GM21717 (cell line): ENCODE data around the gene FCSK.
"Not testable (repeated sequence)": the region's sequence is repeated elsewhere in the genome, so short reads cannot be mapped to it uniquely, and the experiment has no call there.

Experiments
- ATAC-seq: cut with Tn5 transposase; IDR thresholded peaks from one replicate; pipeline ENCODE4 v1.9.1; 2021; ENCODE audit warnings: mild to moderate bottlenecking, moderate library complexity; ENCODE audit not compliant: unreplicated experiment

Gene FCSK

DNA sequence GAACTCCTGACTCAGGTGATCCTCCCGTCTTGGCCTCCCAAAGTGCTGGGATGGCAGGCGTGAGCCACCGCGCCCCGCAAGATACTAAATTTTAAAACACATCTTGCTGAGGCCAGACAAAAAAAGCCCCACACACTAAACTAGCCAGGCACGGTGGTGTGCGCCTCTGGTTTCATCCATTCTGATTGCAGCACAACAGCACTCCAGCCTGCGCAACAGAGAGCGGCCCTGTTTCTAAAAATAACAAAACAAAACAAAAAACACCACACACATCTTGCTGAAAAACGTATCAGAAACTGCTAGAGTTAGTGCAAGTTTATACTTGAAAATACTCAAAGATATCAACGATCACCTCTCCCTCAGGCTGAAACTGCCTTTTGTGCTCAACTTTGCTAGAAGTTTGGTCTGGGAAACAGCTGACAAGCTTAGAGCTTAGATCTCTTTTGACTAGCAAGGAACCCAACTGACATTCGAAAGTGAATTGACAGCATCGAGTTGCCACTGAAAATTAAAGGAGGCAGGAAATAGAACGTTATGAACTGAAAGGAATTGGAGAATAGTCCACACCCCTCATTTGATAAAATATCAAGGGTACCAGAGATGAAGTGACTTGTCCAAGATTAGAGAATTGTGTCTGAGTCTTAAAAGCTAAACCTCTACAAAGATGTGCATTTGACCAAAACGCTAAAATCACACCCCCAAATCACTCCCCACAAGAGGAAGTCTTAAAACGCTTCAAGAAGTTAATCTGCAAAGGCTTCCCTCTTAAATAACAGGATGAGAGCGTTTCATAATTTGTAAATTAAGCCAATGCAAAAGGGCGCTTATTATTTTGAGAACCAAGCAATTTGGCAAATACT lies 68.1 kb downstream of the FCSK start:
- no peak for ATAC-seq

DNA sequence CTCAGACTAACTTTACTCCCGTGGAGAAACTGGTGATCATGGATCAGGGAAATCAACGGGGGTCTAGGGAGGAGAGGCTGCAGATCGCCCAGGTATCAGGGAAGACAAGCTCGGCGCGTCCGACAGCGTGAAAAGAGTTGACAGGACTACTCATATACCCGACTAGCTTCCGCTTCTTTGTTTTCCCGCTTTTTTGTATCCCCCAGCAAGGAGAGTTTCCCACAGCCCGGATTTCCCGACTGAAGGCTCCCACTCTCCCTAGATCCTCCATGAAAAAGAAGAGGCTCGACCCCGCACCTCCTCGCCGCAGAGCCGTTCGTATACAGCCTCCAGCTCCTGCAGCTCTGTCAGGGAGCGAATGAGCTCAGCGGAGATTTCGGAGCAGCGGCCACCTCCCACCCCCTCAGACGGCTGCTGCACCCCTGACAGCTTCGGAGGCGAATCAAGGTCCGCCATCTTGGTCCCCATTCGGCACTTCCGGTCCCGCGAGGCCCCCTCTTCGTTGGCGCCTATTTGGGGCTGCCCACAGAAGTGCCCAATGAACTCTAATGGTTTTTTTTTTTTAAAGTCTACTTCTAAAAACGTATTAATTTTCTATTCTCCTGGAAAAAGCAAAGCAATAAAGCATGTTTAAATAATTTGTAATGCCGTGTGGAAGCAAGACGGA lies 68.8 kb downstream of the FCSK start, which contains the start of gene COG4:
TSS of gene COG4 (minus strand) at position 479 of the 667 bp plus-strand sequence. CDS start at position 468, 11 bp downstream.
- peak; percentile 60 for ATAC-seq

DNA sequence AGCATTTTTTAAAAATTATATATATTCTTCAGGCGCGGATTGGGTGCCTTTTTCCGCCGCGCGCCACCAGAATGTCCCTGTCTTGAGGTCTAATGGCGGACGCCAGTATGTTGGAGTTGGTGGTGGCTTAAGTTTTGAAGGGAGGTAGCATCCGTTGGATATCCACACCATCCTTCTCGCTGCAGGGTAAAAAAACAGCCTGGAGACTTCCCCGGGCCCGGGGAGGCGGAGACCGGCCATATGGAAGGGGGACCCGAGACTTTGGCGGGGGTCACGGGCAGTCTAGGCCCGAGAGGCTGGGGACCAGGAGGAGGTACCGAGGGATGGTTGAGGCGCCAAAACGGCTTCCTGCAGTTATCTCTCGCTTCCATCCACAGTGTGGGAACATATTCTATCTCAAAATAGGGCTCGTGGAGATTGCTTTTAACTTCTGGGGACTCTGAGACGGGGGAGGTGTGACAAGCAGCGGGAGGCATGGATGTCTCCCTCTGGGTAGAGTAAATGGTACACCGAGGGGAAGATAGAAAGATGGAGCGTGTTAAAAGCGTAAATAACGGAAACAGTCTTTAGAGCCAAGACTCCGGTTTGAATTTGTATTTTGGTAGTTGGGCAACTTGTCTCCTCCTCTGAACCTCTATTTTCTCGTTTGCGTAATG lies 69.5 kb downstream of the FCSK start, which contains the start of gene SF3B3:
TSS of gene SF3B3 (plus strand) at position 74 of the 656 bp plus-strand sequence. CDS start 2,841 bp downstream, outside the sequence.
- ATAC-seq, result peak; percentile 53

DNA sequence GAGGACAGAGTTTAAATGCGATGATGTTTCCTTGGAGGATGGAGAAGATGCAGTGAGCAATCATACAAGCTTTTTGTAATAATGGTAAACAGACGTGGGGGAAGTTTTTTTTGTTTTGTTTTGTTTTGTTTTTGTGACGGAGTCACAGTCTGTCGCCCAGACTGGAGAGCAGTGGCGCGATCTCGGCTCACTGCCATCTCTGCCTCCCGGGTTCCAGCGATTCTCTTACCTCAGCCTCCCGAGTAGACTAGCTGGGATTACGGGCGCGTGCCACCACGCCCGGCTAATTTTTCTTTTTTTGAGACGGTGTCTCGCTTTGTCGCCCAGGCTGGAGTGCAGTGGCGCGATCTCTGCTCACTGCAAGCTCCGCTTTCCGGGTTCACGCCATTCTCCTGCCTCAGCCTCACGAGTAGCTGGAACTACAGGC lies 70.0 kb downstream of the FCSK start:
- not testable (repeated sequence) for ATAC-seq

DNA sequence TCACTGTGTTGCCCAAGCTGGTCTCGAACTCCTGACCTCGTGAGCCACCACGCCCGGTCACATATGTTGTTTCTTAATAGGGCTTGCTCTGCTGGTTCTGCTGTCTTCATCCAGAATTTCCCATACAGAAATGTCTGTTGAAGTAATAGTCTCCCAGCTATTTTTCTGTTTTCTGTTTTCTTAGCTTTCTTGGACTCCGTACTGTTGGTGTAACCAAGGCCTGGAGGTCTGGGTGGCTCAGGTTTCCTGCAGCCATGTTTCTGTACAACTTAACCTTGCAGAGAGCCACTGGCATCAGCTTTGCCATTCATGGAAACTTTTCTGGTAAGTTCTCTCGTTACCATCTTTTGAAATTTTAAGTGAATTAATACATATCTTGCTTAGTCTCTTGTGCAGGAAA lies 72.0 kb downstream of the FCSK start:
- no peak for ATAC-seq

DNA sequence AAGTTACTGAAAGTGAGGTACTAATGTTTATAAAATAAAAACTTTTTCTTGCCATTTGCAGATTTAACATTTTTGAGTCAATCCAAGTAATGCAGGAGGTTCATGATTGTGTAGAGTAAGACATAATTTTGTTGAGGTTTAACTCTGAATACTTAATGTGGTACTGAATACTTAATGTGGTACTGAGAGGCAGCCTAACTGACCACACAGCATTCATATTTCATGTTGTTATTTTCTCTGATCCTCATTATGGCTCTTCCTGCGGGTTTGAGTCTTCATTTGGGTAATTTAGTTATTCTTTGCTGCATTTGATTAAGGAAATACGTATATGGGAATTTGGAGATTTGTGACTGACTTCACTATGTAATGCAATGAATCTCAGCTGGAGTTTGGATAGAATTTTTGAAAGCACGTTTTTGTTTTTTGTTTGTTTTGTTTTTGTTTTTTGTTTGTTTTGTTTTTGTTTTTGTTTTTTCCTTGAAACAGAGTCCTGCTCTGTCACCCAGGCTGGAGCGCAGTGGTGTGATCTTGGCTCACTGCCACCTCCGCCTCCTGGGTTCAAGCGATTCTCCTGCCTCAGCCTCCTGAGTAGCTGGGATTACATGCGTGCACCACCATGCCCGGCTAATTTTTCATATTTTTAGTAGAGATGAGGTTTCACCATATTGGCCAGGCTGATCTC lies 73.1 kb downstream of the FCSK start:
- ATAC-seq, result no peak

DNA sequence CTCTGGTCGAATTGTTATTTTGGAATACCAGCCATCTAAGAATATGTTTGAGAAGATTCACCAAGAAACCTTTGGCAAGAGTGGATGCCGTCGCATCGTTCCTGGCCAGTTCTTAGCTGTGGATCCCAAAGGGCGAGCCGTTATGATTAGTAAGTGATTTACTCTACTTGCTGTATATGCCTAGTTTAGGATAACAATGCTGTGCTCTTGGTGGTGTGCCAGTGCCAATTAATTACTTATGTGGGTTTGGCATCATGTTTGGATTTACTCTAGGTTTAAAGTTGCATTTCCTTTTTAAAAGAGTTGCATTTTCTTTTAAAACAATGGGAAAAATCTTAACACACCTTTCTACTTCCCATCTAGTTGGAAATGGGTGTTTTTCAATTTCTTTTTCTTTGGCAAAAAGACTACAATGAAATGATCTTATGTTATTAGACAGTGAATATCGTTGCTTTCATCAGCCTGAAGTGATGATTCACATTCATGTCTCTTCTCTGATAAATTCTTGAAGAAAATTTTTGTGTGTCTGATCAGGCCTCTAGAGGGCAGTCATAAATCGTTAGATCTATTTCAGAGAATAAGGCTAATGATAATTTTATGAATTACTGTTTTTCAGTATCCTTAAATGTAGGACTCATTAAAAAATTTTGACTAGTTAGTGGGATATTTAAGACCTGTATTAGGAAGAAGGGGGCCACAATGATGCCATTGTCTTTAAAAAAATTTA lies 74.8 kb downstream of the FCSK start:
- no peak for ATAC-seq
